ENCODE results near the gene MBD3L5. TPM values are rescaled to one million over a fixed set of nuclear protein-coding genes. Genes with fewer than 3 reads are reported as not detected.

The MBD3L5 gene
- total and polyA plus RNA-seq, 5 donors, result not detected

- DNase-seq (peak; percentile 99 to 100 (median 100)), ATAC-seq (peak; percentile 100)
- Histone ChIP-seq H3K4me3 (ENCODE audit: low read length) (peak within 1 kb of the TSS; percentile 86), H3K9me3 (ENCODE audit: control insufficient read depth, low read length) (peaks cover 2% of the 10 kb centered on the region), H3K27me3 (ENCODE audit: control insufficient read depth, insufficient read depth) (no peaks in the 10 kb centered on the region), H3K4me1 (ENCODE audit: control insufficient read depth, insufficient read depth, low read length) (peaks cover 3% of the 10 kb centered on the region), H3K27ac (ENCODE audit: low read length) (peak within 1 kb of the TSS; percentile 49)
- WGBS, result 1% methylated on average over 56 of the region's 56 CpGs
- intact Hi-C loops (cut with DNase I), result no loop called here
Observed at GRCh38 chr19:7069042-7069903, 38.9 kb downstream of the MBD3L5 start, which contains the start of gene ZNF557. Gene ZNF557, plus strand, starts transcription at chr19:7069703. Its CDS starts 5,372 bp downstream, at chr19:7075075.

DNA sequence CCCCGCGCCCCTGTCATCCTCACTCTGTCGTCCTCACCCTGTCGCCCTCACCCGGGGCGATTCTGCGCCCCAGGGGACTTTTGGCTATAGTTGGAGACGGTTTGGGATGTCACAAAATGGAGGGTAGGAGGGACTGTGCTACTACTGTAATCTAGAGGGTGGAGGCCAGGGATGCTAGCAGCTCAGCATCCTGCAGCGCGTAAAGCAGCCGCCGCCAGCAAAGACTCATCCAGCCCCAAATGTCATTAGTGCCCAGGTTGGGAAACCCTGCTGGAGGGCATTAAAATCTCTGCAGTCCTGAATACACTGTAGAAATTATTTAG lies 39.5 kb downstream of the MBD3L5 start:
- DNase-seq, result no peak

DNA sequence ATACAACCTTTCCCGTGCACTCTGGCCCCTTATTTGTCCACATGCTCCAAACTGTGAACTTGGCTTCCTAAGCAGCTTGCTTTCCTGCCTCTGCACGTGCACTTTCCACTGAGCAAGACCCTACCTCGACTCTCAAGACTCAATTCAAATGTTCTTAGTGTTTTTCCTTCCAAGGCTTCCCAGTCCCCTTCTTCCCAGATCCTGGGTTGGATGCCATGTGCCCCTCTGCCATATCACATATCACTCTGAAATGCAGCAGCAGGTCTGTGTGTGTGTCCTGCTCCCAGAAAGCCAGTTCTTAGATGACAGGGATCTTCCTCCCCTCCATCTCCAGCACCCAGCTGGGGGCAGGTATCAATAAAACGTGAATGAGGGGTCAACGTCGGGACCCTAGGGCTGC lies 42.2 kb downstream of the MBD3L5 start:
- Histone ChIP-seq H3K4me1 (ENCODE audit: control insufficient read depth, insufficient read depth, low read length) (peaks cover 3% of the 10 kb centered on the region), H3K27ac (ENCODE audit: low read length) (no peak overlapping the region), H3K9me3 (ENCODE audit: control insufficient read depth, low read length) (peaks cover 8% of the 10 kb centered on the region), H3K27me3 (ENCODE audit: control insufficient read depth, insufficient read depth) (no peaks in the 10 kb centered on the region), H3K4me3 (ENCODE audit: low read length) (no peak overlapping the region)
- 96% methylated on average over 6 of the region's 6 CpGs for WGBS
- intact Hi-C loops (cut with DNase I), result no loop called here
- ATAC-seq (no peak), DNase-seq (no peak)

More for the DNA sequence above, 39.5 kb downstream of the MBD3L5 start:
- Histone ChIP-seq H3K9me3 (ENCODE audit: control insufficient read depth, low read length) (peaks cover 2% of the 10 kb centered on the region), H3K27me3 (ENCODE audit: control insufficient read depth, insufficient read depth) (no peaks in the 10 kb centered on the region), H3K4me3 (ENCODE audit: low read length) (peak overlapping the region; percentile 86), H3K27ac (ENCODE audit: low read length) (no peak overlapping the region), H3K4me1 (ENCODE audit: control insufficient read depth, insufficient read depth, low read length) (peaks cover 3% of the 10 kb centered on the region)
- WGBS, result under 1% methylated on average over 12 of the region's 12 CpGs
- no peak for ATAC-seq
- intact Hi-C loops (cut with DNase I), result no loop called here

GRCh38 chr19:7074705-7075282 lies 44.4 kb downstream of the MBD3L5 start:
- WGBS, result 98% methylated on average over 29 of the region's 29 CpGs
- intact Hi-C loops (cut with DNase I), result no loop called here
- ATAC-seq (no peak), DNase-seq (no peak)
- Histone ChIP-seq H3K9me3 (ENCODE audit: control insufficient read depth, low read length) (peaks cover 11% of the 10 kb centered on the region), H3K4me1 (ENCODE audit: control insufficient read depth, insufficient read depth, low read length) (peaks cover 3% of the 10 kb centered on the region), H3K4me3 (ENCODE audit: low read length) (no peak overlapping the region), H3K27me3 (ENCODE audit: control insufficient read depth, insufficient read depth) (no peaks in the 10 kb centered on the region), H3K27ac (ENCODE audit: low read length) (no peak overlapping the region)

- Histone ChIP-seq H3K9me3 (ENCODE audit: control insufficient read depth, low read length) (peaks cover 22% of the 10 kb centered on the region), H3K27me3 (ENCODE audit: control insufficient read depth, insufficient read depth) (no peaks in the 10 kb centered on the region), H3K4me1 (ENCODE audit: control insufficient read depth, insufficient read depth, low read length) (no peaks in the 10 kb centered on the region), H3K4me3 (ENCODE audit: low read length) (no peak overlapping the region), H3K27ac (ENCODE audit: low read length) (no peak overlapping the region)
- intact Hi-C loops (cut with DNase I), result no loop called here
- DNase-seq (no peak), ATAC-seq (no peak)
- 98% methylated on average over 6 of the region's 6 CpGs for WGBS
Observed at GRCh38 chr19:7076151-7076550, 45.8 kb downstream of the MBD3L5 start.

GRCh38 chr19:7078008-7078407 lies 47.6 kb downstream of the MBD3L5 start:
- Histone ChIP-seq H3K27ac (ENCODE audit: low read length) (no peak overlapping the region), H3K4me3 (ENCODE audit: low read length) (no peak overlapping the region), H3K27me3 (ENCODE audit: control insufficient read depth, insufficient read depth) (no peaks in the 10 kb centered on the region), H3K9me3 (ENCODE audit: control insufficient read depth, low read length) (peaks cover 29% of the 10 kb centered on the region), H3K4me1 (ENCODE audit: control insufficient read depth, insufficient read depth, low read length) (no peaks in the 10 kb centered on the region)
- WGBS, result 97% methylated on average over 2 of the region's 2 CpGs
- DNase-seq, result no peak
- ATAC-seq, result no peak
- intact Hi-C loops (cut with DNase I), result no loop called here

Other genes with a start within 250 kb of the MBD3L5 start
- gene ADGRE1, start 143.0 kb upstream of the MBD3L5 start, total RNA-seq, result under 1 TPM; 0.25 to 0.53 (median 0.38) TPM
- gene ADGRE1, start 143.0 kb upstream of the MBD3L5 start, polyA plus RNA-seq, result not detected
- gene MBD3L2B, start 9.1 kb upstream of the MBD3L5 start, total RNA-seq, result not detected
- gene MBD3L2B, start 9.1 kb upstream of the MBD3L5 start, polyA plus RNA-seq, result not detected
- gene MBD3L4, start 9.6 kb downstream of the MBD3L5 start, total RNA-seq, result not detected
- gene MBD3L4, start 9.6 kb downstream of the MBD3L5 start, polyA plus RNA-seq, result not detected
- gene MBD3L2, start 18.7 kb downstream of the MBD3L5 start, total RNA-seq, result not detected
- gene MBD3L2, start 18.7 kb downstream of the MBD3L5 start, polyA plus RNA-seq, result not detected
- gene MBD3L3, start 28.1 kb downstream of the MBD3L5 start, total RNA-seq, result not detected
- not detected for gene MBD3L3, start 28.1 kb downstream of the MBD3L5 start, polyA plus RNA-seq
- gene ZNF557, start 39.1 kb downstream of the MBD3L5 start, total RNA-seq, result 1 to 10 TPM; 4.8 to 5.8 (median 5.0) TPM
- gene ZNF557, start 39.1 kb downstream of the MBD3L5 start, polyA plus RNA-seq, result 2.3 TPM

All from right cardiac atrium (tissue), 5 donors.